Measurements from ENCODE around the gene INSIG2. TPM values are rescaled to one million over a fixed set of nuclear protein-coding genes. Genes with fewer than 3 reads are reported as not detected.

The INSIG2 gene
- total RNA-seq, 1 experiment from 2014 or later, result 8.5 TPM

GRCh38 chr2:118044103-118044716 lies 44.1 kb upstream of the INSIG2 start:
- H3K36me3 ChIP-seq (ENCODE audit: low read depth, low read length), result no peaks in the 10 kb centered on the region
- no peaks in the 10 kb centered on the region for H3K79me2 ChIP-seq (ENCODE audit: low read length)
- 0 out of 2 replicates have a peak overlapping the region, but pooled peaks have one; percentile 29 for H2AFZ ChIP-seq (ENCODE audit: low read length)
- no peak overlapping the region for H3K9ac ChIP-seq (ENCODE audit: low read length)
- no peaks in the 10 kb centered on the region for H3K9me3 ChIP-seq (ENCODE audit: low read length)
- peaks cover 33% of the 10 kb centered on the region for H3K4me1 ChIP-seq (ENCODE audit: insufficient read depth, low read length)
- TF ChIP-seq EZH2phosphoT487 (IDR thresholded peaks at IDR 0.05; ENCODE audit: borderline replicate concordance, low read length) (no peak), EZH2 (IDR thresholded peaks at IDR 0.05; ENCODE audit: low read length, unreplicated experiment) (no peak), CTCF (conservative IDR thresholded peaks at IDR 0.05; ENCODE audit: low read depth, low read length) (no peak)
- POLR2A ChIA-PET (ENCODE audit: unreplicated experiment), result no interaction called here
- H3K9me2 ChIP-seq (replicated peaks; ENCODE audit: low read length), result no peaks in the 10 kb centered on the region
- intact Hi-C loops (cut with micrococcal nuclease), result no loop called here
- no peak overlapping the region for H3K27ac ChIP-seq (ENCODE audit: low read length)
- ATAC-seq (no peak), DNase-seq (peak; percentile 17)
- H3K4me2 ChIP-seq (ENCODE audit: low read length), result 0 out of 2 replicates have a peak overlapping the region, but pooled peaks have one; percentile 1
- BruUV-seq (replicated peaks), result no TSS peak
- H4K20me1 ChIP-seq (ENCODE audit: low read length), result no peaks in the 10 kb centered on the region
- H3F3A ChIP-seq (ENCODE audit: low read length, unreplicated experiment), result no peaks in the 10 kb centered on the region
- H3K27me3 ChIP-seq (ENCODE audit: low read length), result no peaks in the 10 kb centered on the region
- CTCF ChIA-PET, result no interaction called here
- H3K4me3 ChIP-seq (ENCODE audit: low read length), result no peak overlapping the region

- no peaks in the 10 kb centered on the region for H3K36me3 ChIP-seq (ENCODE audit: low read depth, low read length)
- no peaks in the 10 kb centered on the region for H3K27me3 ChIP-seq (ENCODE audit: low read length)
- ChIA-PET POLR2A (ENCODE audit: unreplicated experiment) (no interaction called here), CTCF (no interaction called here)
- no peak overlapping the region for H2AFZ ChIP-seq (ENCODE audit: low read length)
- H3K9ac ChIP-seq (ENCODE audit: low read length), result no peak overlapping the region
- BruUV-seq (replicated peaks), result no TSS peak
- H3K27ac ChIP-seq (ENCODE audit: low read length), result no peak overlapping the region
- H3K4me1 ChIP-seq (ENCODE audit: insufficient read depth, low read length), result peaks cover 39% of the 10 kb centered on the region
- DNase-seq, result no peak
- H3K79me2 ChIP-seq (ENCODE audit: low read length), result no peaks in the 10 kb centered on the region
- no peak overlapping the region for H3K4me2 ChIP-seq (ENCODE audit: low read length)
- no peaks in the 10 kb centered on the region for H3K9me2 ChIP-seq (replicated peaks; ENCODE audit: low read length)
- H3F3A ChIP-seq (ENCODE audit: low read length, unreplicated experiment), result no peaks in the 10 kb centered on the region
- ATAC-seq, result no peak
- H3K4me3 ChIP-seq (ENCODE audit: low read length), result no peak overlapping the region
- TF ChIP-seq EZH2phosphoT487 (IDR thresholded peaks at IDR 0.05; ENCODE audit: borderline replicate concordance, low read length) (no peak), CTCF (conservative IDR thresholded peaks at IDR 0.05; ENCODE audit: low read depth, low read length) (no peak), EZH2 (IDR thresholded peaks at IDR 0.05; ENCODE audit: low read length, unreplicated experiment) (no peak)
- no peaks in the 10 kb centered on the region for H3K9me3 ChIP-seq (ENCODE audit: low read length)
- intact Hi-C loops (cut with micrococcal nuclease), result loop anchor here (5.0 kb wide), 4 partner anchors 117 to 822 kb away; no protein-coding TSS in a partner anchor
- no peaks in the 10 kb centered on the region for H4K20me1 ChIP-seq (ENCODE audit: low read length)
Measured at GRCh38 chr2:118044854-118045253, 43.4 kb upstream of the INSIG2 start.

DNA sequence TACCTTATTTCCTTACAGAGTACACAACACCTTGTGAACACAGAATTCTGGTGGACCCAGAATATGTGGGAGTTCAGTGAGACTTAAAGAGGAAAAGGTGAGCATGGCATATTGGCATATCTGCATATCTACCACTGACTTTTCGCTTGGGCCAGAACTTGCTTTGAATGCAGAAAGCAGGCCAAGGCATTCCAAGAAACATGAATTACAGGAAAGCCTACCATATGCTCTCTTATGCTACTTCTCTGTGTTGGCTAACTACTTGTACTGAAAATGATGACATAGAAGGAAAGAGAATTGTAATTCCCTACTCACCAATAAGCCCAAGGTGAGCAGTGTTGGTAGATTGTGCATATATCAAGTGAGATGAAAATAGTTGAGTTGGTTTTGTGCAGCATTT lies 43.0 kb upstream of the INSIG2 start:
- Histone ChIP-seq H3K27ac (ENCODE audit: low read length) (no peak overlapping the region), H3K27me3 (ENCODE audit: low read length) (no peaks in the 10 kb centered on the region), H3F3A (ENCODE audit: low read length, unreplicated experiment) (no peaks in the 10 kb centered on the region), H3K9ac (ENCODE audit: low read length) (no peak overlapping the region), H2AFZ (ENCODE audit: low read length) (no peak overlapping the region), H3K4me1 (ENCODE audit: insufficient read depth, low read length) (peaks cover 44% of the 10 kb centered on the region), H3K9me2 (replicated peaks; ENCODE audit: low read length) (no peaks in the 10 kb centered on the region), H3K36me3 (ENCODE audit: low read depth, low read length) (no peaks in the 10 kb centered on the region), H3K4me2 (ENCODE audit: low read length) (no peak overlapping the region), H3K9me3 (ENCODE audit: low read length) (no peaks in the 10 kb centered on the region), H3K79me2 (ENCODE audit: low read length) (no peaks in the 10 kb centered on the region), H4K20me1 (ENCODE audit: low read length) (no peaks in the 10 kb centered on the region), H3K4me3 (ENCODE audit: low read length) (no peak overlapping the region)
- DNase-seq, result no peak
- intact Hi-C loops (cut with micrococcal nuclease), result loop anchor here (5.0 kb wide), 4 partner anchors 117 to 822 kb away; no protein-coding TSS in a partner anchor
- ChIA-PET POLR2A (ENCODE audit: unreplicated experiment) (no interaction called here), CTCF (no interaction called here)
- TF ChIP-seq CTCF (conservative IDR thresholded peaks at IDR 0.05; ENCODE audit: low read depth, low read length) (no peak), EZH2 (IDR thresholded peaks at IDR 0.05; ENCODE audit: low read length, unreplicated experiment) (no peak), EZH2phosphoT487 (IDR thresholded peaks at IDR 0.05; ENCODE audit: borderline replicate concordance, low read length) (no peak)
- ATAC-seq, result no peak
- BruUV-seq (replicated peaks), result no TSS peak

Measured in PC-3 (cell line).